Tibial nerve (tissue), 4 donors: ENCODE results near the gene ING1. TPM values are rescaled to one million over a fixed set of nuclear protein-coding genes. Genes with fewer than 3 reads are reported as not detected.

Experiments used
- DNase-seq, 2 donors: peaks; one replicate each; pipeline ENCODE4 v3.0.0-alpha.2; 2019; ENCODE audit warnings: low spot score in 2 of 2
- H3K27ac ChIP-seq, 4 donors: fragments of 200-600 bp; sonication (generic) in 3 of 4; one replicate each; pipeline ENCODE4 v1.5.1; 2017 to 2019; ENCODE audit warnings: mild to moderate bottlenecking in 1 of 4
- H3K27me3 ChIP-seq, 2 donors: fragments of 200-600 bp; sonication (generic) in 1 of 2; one replicate each; pipeline versions ENCODE4 v1.5.1 to v1.6.0; 2017 to 2019
- H3K36me3 ChIP-seq, 3 donors: fragments of 200-600 bp; sonication (generic); one replicate each; pipeline ENCODE4 v1.5.1; 2018 to 2019
- H3K4me1 ChIP-seq, 4 donors: fragments of 200-600 bp; sonication (generic) in 3 of 4; one replicate each; pipeline ENCODE4 v1.5.1; 2017 to 2019
- H3K4me3 ChIP-seq, 4 donors: fragments of 200-600 bp; sonication (generic) in 3 of 4; one replicate each; pipeline ENCODE4 v1.5.1; 2017 to 2019; ENCODE audit warnings: mild to moderate bottlenecking in 1 of 4, moderate library complexity in 1 of 4
- H3K9me3 ChIP-seq, 4 donors: fragments of 200-600 bp; sonication (generic) in 3 of 4; one replicate each; pipeline ENCODE4 v1.5.1; 2017 to 2019
- EP300 ChIP-seq, 2 donors: sonication (generic); formaldehyde crosslinking; IDR thresholded peaks; one replicate each; pipeline ENCODE4 v1.6.1; 2017; ENCODE audit warnings: antibody characterized with exemption in 2 of 2, mild to moderate bottlenecking in 1 of 2
- POLR2A ChIP-seq, 2 donors: fragments of 450-650 bp; IDR thresholded peaks; one replicate each; pipeline ENCODE4 v1.6.1; 2017; ENCODE audit warnings: antibody characterized with exemption in 2 of 2, mild to moderate bottlenecking in 2 of 2, moderate library complexity in 2 of 2
- WGBS, 2 donors: methylation state at CpG; one replicate each; pipeline ENCODE4 v1.1.5; 2018; 5-methylcytosine and 5-hydroxymethylcytosine counted together
- total RNA-seq, 4 donors: library from RNA; depleted of rRNA; stranded (reverse); fragments of >200 nt; gene quantifications; one replicate each; pipeline ENCODE4 v1.1.0, GENCODE V29; 2016
- TF ChIP-seq, protein P1 (sequence below), 5 experiments: fragments of 200-600 bp in 3 of 5; fragments of 450-650 bp in 2 of 5; sonication (generic) in 3 of 5; IDR thresholded peaks; one replicate each; pipeline ENCODE4 v1.5.1; 2016 to 2019; ENCODE audit warnings: antibody characterized with exemption in 5 of 5, mild to moderate bottlenecking in 3 of 5, moderate library complexity in 2 of 5

The ING1 gene
- total RNA-seq, 4 donors from 2014 or later = 23.6 to 32.2 (median 28.3) TPM

DNA sequence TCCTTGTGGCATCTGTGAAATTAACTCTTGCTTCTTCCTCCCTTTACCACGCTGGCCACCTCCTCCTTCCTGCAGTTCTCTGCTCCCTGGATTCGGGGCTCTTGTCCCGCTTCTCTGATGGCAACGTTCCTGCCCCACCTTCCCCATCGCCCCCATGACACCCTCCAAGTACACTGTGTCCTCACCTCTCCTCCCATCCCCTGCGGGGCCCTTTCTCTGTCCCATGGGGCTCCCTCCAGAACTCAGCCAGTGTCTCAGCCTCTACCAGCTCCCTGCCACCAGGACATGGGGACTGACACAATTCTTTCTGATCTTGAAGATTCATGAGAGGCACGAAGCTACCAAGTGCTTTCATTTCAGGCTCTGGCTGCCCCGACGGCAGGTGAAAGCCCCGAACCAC, 16.7 kb upstream of the ING1 start:
- no peak for TF ChIP-seq POLR2A (IDR thresholded peaks at IDR 0.05)
- no peak for TF ChIP-seq EP300 (IDR thresholded peaks at IDR 0.05)
- TF ChIP-seq, protein P1, sequence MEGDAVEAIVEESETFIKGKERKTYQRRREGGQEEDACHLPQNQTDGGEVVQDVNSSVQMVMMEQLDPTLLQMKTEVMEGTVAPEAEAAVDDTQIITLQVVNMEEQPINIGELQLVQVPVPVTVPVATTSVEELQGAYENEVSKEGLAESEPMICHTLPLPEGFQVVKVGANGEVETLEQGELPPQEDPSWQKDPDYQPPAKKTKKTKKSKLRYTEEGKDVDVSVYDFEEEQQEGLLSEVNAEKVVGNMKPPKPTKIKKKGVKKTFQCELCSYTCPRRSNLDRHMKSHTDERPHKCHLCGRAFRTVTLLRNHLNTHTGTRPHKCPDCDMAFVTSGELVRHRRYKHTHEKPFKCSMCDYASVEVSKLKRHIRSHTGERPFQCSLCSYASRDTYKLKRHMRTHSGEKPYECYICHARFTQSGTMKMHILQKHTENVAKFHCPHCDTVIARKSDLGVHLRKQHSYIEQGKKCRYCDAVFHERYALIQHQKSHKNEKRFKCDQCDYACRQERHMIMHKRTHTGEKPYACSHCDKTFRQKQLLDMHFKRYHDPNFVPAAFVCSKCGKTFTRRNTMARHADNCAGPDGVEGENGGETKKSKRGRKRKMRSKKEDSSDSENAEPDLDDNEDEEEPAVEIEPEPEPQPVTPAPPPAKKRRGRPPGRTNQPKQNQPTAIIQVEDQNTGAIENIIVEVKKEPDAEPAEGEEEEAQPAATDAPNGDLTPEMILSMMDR (IDR thresholded peaks at IDR 0.05) = no peak
- no peak overlapping the region for H3K27ac ChIP-seq
- no peak overlapping the region for H3K4me3 ChIP-seq
- no peaks in the 10 kb centered on the region for H3K4me1 ChIP-seq
- no peaks in the 10 kb centered on the region for H3K9me3 ChIP-seq
- H3K36me3 ChIP-seq = peaks cover 0 to 85% (median 4%) of the 10 kb centered on the region in 3 donors
- H3K27me3 ChIP-seq = no peaks in the 10 kb centered on the region
- DNase-seq = no peak
- 90 to 92% methylated on average over 10 of the region's 10 CpGs for WGBS, 2 donors

DNA sequence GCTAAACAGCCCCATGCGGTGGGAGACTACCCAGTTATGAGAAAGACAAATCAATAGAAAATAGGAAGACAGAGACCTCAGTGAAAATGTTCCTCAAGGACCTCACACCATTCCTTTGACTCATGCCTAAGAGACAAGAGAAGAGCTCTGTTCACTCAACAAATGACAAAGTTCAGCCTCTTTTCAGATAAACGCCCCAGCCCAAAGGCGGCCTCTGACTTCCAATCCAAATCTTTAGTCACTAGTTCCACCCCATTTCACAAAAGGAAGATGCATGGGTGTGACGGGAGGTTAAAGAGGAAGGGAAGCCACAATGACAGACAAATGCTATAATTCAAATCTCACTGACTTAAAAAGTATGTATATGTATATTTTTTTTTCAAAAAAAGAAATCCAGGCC, 15.7 kb upstream of the ING1 start:
- H3K27ac ChIP-seq = no peak overlapping the region
- H3K36me3 ChIP-seq = peaks cover 0 to 78% (median 4%) of the 10 kb centered on the region in 3 donors
- H3K4me3 ChIP-seq = no peak overlapping the region
- DNase-seq = no peak
- 61 to 68% methylated on average over 4 of the region's 4 CpGs for whole genome bisulfite sequencing, 2 donors
- H3K27me3 ChIP-seq = no peaks in the 10 kb centered on the region
- no peaks in the 10 kb centered on the region for H3K9me3 ChIP-seq
- TF ChIP-seq EP300 (IDR thresholded peaks at IDR 0.05) (no peak), POLR2A (IDR thresholded peaks at IDR 0.05) (no peak)
- TF ChIP-seq, protein P1 (IDR thresholded peaks at IDR 0.05) = no peak
- peaks cover 0 to 11% (median 4%) of the 10 kb centered on the region in 4 donors for H3K4me1 ChIP-seq

DNA sequence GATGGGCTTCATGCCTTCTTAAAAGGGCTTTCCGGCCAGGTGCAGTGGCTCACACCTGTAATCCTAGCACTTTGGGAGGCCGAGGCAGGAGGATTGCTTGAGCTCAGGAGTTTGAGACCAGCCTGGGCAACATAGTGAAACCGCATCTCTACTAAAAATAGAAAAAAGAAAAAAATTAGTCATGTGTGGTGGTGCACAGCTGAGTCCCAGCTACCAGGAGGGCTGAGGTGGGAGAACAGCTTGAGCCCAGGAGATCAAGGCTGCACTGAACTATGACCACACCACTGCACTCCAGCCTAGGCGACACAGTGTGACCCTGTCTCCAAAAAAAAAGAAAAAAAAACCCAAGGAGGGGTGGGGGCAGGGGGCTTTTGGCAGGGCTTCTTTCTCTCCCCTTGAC, 14.8 kb upstream of the ING1 start:
- Histone ChIP-seq H3K9me3 (no peaks in the 10 kb centered on the region), H3K4me3 (no peak overlapping the region), H3K27me3 (no peaks in the 10 kb centered on the region), H3K27ac (no peak overlapping the region), H3K36me3 (peaks cover 0 to 75% (median 4%) of the 10 kb centered on the region in 3 donors), H3K4me1 (peaks cover 0 to 19% (median 6%) of the 10 kb centered on the region in 4 donors)
- TF ChIP-seq, protein P1 (IDR thresholded peaks at IDR 0.05) = no peak
- TF ChIP-seq EP300 (IDR thresholded peaks at IDR 0.05) = no peak
- TF ChIP-seq POLR2A (IDR thresholded peaks at IDR 0.05) = no peak
- 87 to 90% methylated on average over 4 of the region's 4 CpGs for WGBS, 2 donors
- no peak for DNase-seq

DNA sequence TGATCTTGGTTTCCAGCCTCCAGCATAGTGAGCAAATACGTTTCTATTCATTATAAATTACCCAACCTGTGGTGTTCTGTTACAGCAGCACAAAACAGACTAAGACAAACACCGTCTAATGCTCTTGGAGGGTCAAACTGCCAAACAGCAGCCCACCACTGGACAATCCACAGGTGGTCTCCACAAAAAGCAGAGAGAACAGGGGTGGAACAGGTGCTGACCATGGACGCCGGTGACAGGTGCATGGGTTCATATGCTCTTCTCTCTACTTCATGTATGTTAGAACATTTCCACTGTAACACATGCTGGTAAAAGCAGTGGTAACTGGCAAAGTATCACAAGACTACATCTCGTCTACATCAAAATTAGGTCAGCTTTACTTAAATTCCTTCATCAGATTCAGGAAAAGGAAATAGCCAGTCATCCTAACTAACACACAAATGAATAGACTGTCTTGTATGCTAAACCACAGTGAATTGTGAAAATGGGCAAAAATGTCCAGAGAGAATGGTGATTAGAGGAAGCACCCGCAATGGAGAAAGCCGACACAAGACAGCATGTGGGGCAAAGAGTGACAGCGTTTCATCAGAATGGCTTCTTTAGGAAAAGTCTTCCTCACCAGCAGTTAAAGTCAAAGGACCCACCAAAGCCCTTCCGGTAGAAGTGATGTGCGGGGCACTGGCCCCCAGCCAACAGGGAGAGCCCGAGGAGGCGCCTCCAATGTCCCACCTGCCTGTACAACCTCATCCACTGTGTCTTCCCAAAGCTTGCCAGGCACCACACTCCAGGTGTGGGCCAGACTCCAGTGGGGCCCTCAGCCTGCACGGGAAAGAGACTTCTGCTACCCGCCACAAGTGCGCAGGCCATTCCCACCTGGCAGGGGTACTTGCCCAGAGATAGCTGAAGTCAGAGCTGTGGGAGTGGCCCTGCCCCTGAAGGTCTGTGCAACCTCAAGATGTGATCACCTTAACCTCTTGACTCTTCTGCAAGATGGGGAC, 14.1 kb upstream of the ING1 start:
- Histone ChIP-seq H3K4me1 (peaks cover 0 to 25% (median 9%) of the 10 kb centered on the region in 4 donors), H3K4me3 (no peak overlapping the region), H3K9me3 (no peaks in the 10 kb centered on the region), H3K27ac (no peak overlapping the region), H3K27me3 (no peaks in the 10 kb centered on the region), H3K36me3 (peaks cover 0 to 68% (median 4%) of the 10 kb centered on the region in 3 donors)
- no peak for DNase-seq
- WGBS, 2 donors = 83 to 85% methylated on average over 15 of the region's 15 CpGs
- TF ChIP-seq POLR2A (IDR thresholded peaks at IDR 0.05) = no peak
- no peak for TF ChIP-seq EP300 (IDR thresholded peaks at IDR 0.05)
- TF ChIP-seq, protein P1 (IDR thresholded peaks at IDR 0.05) = no peak

DNA sequence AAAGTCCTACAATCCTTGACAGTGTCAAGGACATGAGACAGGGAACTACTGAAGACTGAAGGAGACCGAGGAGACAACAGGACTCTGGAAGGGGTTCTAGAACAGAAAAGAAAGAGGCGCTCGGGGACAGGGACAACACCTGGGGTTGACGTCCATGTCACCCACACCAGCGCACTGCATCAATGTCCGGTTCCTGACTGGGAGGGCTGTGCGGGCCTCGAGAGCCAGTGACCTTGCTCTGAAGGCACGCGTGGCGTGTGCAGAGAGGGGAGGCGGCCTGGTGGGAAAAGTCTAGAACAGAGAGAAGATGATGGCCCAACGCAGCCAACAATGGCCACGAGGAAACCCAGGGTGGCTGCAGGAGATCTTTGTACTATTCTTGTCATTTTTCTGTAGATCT, 13.3 kb upstream of the ING1 start:
- no peaks in the 10 kb centered on the region for H3K9me3 ChIP-seq
- H3K4me3 ChIP-seq = no peak overlapping the region
- TF ChIP-seq POLR2A (IDR thresholded peaks at IDR 0.05) (no peak), EP300 (IDR thresholded peaks at IDR 0.05) (no peak)
- TF ChIP-seq, protein P1 (IDR thresholded peaks at IDR 0.05) = no peak
- peaks cover 0 to 61% (median 4%) of the 10 kb centered on the region in 3 donors for H3K36me3 ChIP-seq
- H3K27me3 ChIP-seq = no peaks in the 10 kb centered on the region
- peaks cover 0 to 32% (median 16%) of the 10 kb centered on the region in 4 donors for H3K4me1 ChIP-seq
- no peak for DNase-seq
- H3K27ac ChIP-seq = no peak overlapping the region
- 90 to 94% methylated on average over 14 of the region's 14 CpGs for WGBS, 2 donors
